Left ventricle myocardium inferior (tissue), 1 donor: Measurements from ENCODE around the gene TAF1B. TPM values are rescaled to one million over a fixed set of nuclear protein-coding genes. Genes with fewer than 3 reads are reported as not detected.
"Not testable (repeated sequence)": the region's sequence is repeated elsewhere in the genome, so short reads cannot be mapped to it uniquely, and the experiment has no call there.

Source experiments
- DNase-seq: peaks from one replicate; pipeline ENCODE4 v3.0.0-alpha.2; 2020
- H3K27ac ChIP-seq: fragments of 200-600 bp; replicated peaks from 2 replicates; pipeline ENCODE4 v1.8.0; 2021
- H3K27me3 ChIP-seq: fragments of 200-600 bp; 2 replicates; pipeline ENCODE4 v1.8.0; 2021; ENCODE audit warnings: low read depth
- H3K36me3 ChIP-seq: fragments of 200-600 bp; 2 replicates; pipeline ENCODE4 v1.8.0; 2021
- H3K4me1 ChIP-seq: fragments of 200-600 bp; 2 replicates; pipeline ENCODE4 v1.8.0; 2021
- H3K4me3 ChIP-seq: fragments of 200-600 bp; 2 replicates; pipeline ENCODE4 v1.8.0; 2021; ENCODE audit warnings: mild to moderate bottlenecking, moderate library complexity
- H3K9me3 ChIP-seq: fragments of 200-600 bp; replicated peaks from 2 replicates; pipeline ENCODE4 v1.8.0; 2021
- CTCF ChIP-seq: fragments of 200-600 bp; IDR thresholded peaks from 2 replicates; pipeline ENCODE4 v1.8.0; 2021; ENCODE audit warnings: antibody characterized with exemption, mild to moderate bottlenecking, borderline replicate concordance
- intact Hi-C: fragments of 100-400 bp; cut with micrococcal nuclease; formaldehyde crosslinking; loops from one replicate; pipeline ENCODE4 v1.11.0; 2022
- total RNA-seq: library from RNA; stranded (reverse); fragmentation: NEBNext Ultra II Directional; extraction: Animal tissue kit (Norgen Biotek cat#: 25700); gene quantifications from one replicate; pipeline ENCODE4 v1.2.1, GENCODE V29; 2021
- donor health status: DM: no; HTN: yes; CAD: no; lungs with severe emphysema.

The TAF1B gene
- total RNA-seq, 1 donor from 2014 or later: 4.2 TPM

- H3K4me1 ChIP-seq: peaks cover 12% of the 10 kb centered on the region
- no peak for TF ChIP-seq CTCF
- intact Hi-C loops: no loop called here
- H3K4me3 ChIP-seq: no peak overlapping the region
- H3K27ac ChIP-seq: peak overlapping the region; percentile 37
- H3K27me3 ChIP-seq: no peaks in the 10 kb centered on the region
- no peaks in the 10 kb centered on the region for H3K9me3 ChIP-seq
- no peak for DNase-seq
- H3K36me3 ChIP-seq: peaks cover 42% of the 10 kb centered on the region
Measured at GRCh38 chr2:9918275-9918674, 75.0 kb downstream of the TAF1B start.

DNA sequence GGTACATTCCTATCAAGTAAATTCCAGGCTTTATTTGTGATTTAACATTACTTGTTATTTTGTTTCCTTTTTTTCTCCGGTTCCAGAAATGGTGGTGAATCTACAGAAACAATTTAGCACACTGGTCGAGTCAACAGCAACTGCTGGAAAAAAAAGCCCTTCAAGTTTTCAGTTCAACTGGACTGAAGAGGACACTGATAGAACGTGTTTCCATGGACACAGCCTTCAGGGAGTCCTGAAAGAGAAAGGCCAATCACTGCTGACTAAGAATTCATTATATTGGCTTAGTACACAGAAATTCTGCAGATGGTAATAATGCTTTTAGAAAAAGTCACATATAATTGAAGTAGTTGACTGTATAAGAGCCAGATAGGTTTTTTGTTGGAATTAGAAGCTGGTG, 76.2 kb downstream of the TAF1B start:
- no peak for TF ChIP-seq CTCF
- Histone ChIP-seq H3K27me3 (no peaks in the 10 kb centered on the region), H3K4me1 (peaks cover 12% of the 10 kb centered on the region), H3K36me3 (peaks cover 33% of the 10 kb centered on the region), H3K9me3 (no peaks in the 10 kb centered on the region), H3K27ac (no peak overlapping the region), H3K4me3 (no peak overlapping the region)
- no peak for DNase-seq
- intact Hi-C loops: no loop called here

- H3K4me3 ChIP-seq, H3K4me1 ChIP-seq, H3K9me3 ChIP-seq, DNase-seq, intact Hi-C loops, H3K27me3 ChIP-seq, H3K27ac ChIP-seq: not testable (repeated sequence)
- peaks cover 20% of the 10 kb centered on the region for H3K36me3 ChIP-seq
Measured at GRCh38 chr2:9927020-9927419, 83.7 kb downstream of the TAF1B start.

DNA sequence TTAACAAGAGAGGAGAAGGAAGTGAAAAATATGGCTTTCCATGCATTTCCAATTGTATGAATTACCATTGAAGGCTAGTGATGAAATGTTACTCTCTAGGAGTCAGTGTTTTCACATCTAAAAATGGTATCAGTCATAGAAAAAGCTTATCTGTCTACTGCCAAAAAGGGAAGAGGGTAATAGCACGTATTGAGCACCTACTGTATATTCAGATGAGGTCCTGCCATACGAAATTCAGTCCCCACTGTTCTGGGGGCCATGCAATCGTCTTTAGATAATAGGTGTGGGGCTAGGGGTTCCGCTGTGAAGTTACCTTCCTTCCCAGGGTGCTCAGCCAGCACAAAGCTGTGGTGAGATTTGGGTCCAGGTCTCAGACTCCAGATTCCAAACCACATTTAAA, 94.0 kb downstream of the TAF1B start:
- peaks cover 18% of the 10 kb centered on the region for H3K36me3 ChIP-seq
- no peaks in the 10 kb centered on the region for H3K27me3 ChIP-seq
- H3K9me3 ChIP-seq: no peaks in the 10 kb centered on the region
- H3K4me3 ChIP-seq: no peak overlapping the region
- DNase-seq: no peak
- TF ChIP-seq CTCF: no peak
- no peak overlapping the region for H3K27ac ChIP-seq
- intact Hi-C loops: no loop called here
- H3K4me1 ChIP-seq: no peaks in the 10 kb centered on the region

GRCh38 chr2:9937968-9938367, 94.7 kb downstream of the TAF1B start:
- Histone ChIP-seq H3K27me3 (peaks cover 5% of the 10 kb centered on the region), H3K27ac (no peak overlapping the region), H3K4me3 (no peak overlapping the region), H3K4me1 (no peaks in the 10 kb centered on the region), H3K9me3 (no peaks in the 10 kb centered on the region), H3K36me3 (peaks cover 12% of the 10 kb centered on the region)
- no peak for DNase-seq
- intact Hi-C loops: no loop called here
- TF ChIP-seq CTCF: no peak

GRCh38 chr2:9939587-9940485, 96.6 kb downstream of the TAF1B start:
- Histone ChIP-seq H3K36me3 (no peaks in the 10 kb centered on the region), H3K9me3 (no peaks in the 10 kb centered on the region), H3K4me1 (no peaks in the 10 kb centered on the region), H3K27me3 (peaks cover 19% of the 10 kb centered on the region), H3K4me3 (no peak overlapping the region), H3K27ac (no peak overlapping the region)
- no peak for DNase-seq
- TF ChIP-seq CTCF: no peak
- intact Hi-C loops: no loop called here
